GM10266 (cell line): ENCODE results near the gene VANGL2.
"Not testable (repeated sequence)": the region's sequence is repeated elsewhere in the genome, so short reads cannot be mapped to it uniquely, and the experiment has no call there.

ENCODE experiments used
- DNase-seq: peaks from one replicate; pipeline ENCODE4 v3.0.0; 2012; ENCODE audit errors: extremely low spot score
- CTCF ChIP-seq: IDR thresholded peaks from 2 replicates; pipeline ENCODE4 v1.5.1; 2012; ENCODE audit warnings: mild to moderate bottlenecking, low read depth; ENCODE audit not compliant: control insufficient read depth, insufficient read depth; ENCODE audit errors: missing control alignments

The VANGL2 gene

GRCh38 chr1:160376525-160377131 is 23.7 kb upstream of the VANGL2 start:
- DNase-seq: peak; percentile 77
- peak; percentile 94 for TF ChIP-seq CTCF

GRCh38 chr1:160377585-160378206 is 22.7 kb upstream of the VANGL2 start:
- TF ChIP-seq CTCF: no peak
- no peak for DNase-seq

- DNase-seq: not testable (repeated sequence)
Observed at GRCh38 chr1:160384812-160385211, 15.6 kb upstream of the VANGL2 start.

- DNase-seq: not testable (repeated sequence)
Observed at GRCh38 chr1:160388406-160388805, 12.0 kb upstream of the VANGL2 start.

- DNase-seq: no peak
- no peak for TF ChIP-seq CTCF
Observed at GRCh38 chr1:160394673-160395072, 5.7 kb upstream of the VANGL2 start.

- TF ChIP-seq CTCF: no peak
- no peak for DNase-seq
Observed at GRCh38 chr1:160397651-160398050, 2.7 kb upstream of the VANGL2 start.

- no peak for DNase-seq
- TF ChIP-seq CTCF: no peak
Observed at GRCh38 chr1:160398823-160399222, 1.5 kb upstream of the VANGL2 start.

- DNase-seq: no peak
- no peak for TF ChIP-seq CTCF
Observed at GRCh38 chr1:160399544-160400222, 681 bp upstream of the VANGL2 start.
